MM.1S (cell line): ENCODE measurements around the gene AAR2.

Experiments used
- CTCF ChIP-seq: fragments of 300-600 bp; sonication (generic); IDR thresholded peaks from 2 replicates; pipeline ENCODE4 v1.5.1; 2016; ENCODE audit warnings: antibody characterized with exemption, low read length, mixed read lengths
- EZH2 ChIP-seq: fragments of 300-600 bp; sonication (generic); optimal IDR thresholded peaks from 2 replicates; pipeline ENCODE3; 2017; ENCODE audit warnings: low read depth, mild to moderate bottlenecking, antibody characterized with exemption, low read length, mixed read lengths

GRCh38 chr20:36272547-36273220 is 36.4 kb downstream of the AAR2 start:
- TF ChIP-seq CTCF (no peak), EZH2 (no peak)
